BE2C (cell line): ENCODE data around the gene DYNLT5.

Experiments
- DNase-seq: peaks from one replicate; pipeline ENCODE4 v3.0.0-alpha.2; 2020
- H3K27me3 ChIP-seq: fragments of 250-450 bp; sonication (Bioruptor Pico); 2 replicates; pipeline ENCODE4 v1.5.1; 2020; ENCODE audit warnings: mild to moderate bottlenecking
- H3K36me3 ChIP-seq: fragments of 250-450 bp; sonication (Bioruptor Pico); 2 replicates; pipeline ENCODE4 v1.5.1; 2020; ENCODE audit warnings: mild to moderate bottlenecking
- H3K4me1 ChIP-seq: fragments of 250-450 bp; sonication (Bioruptor Pico); 2 replicates; pipeline ENCODE4 v1.5.1; 2020
- H3K4me3 ChIP-seq: 2 replicates; pipeline ENCODE4 v1.5.1; 2011; ENCODE audit warnings: low read depth, low read length
- H3K9me3 ChIP-seq: fragments of 250-450 bp; sonication (Bioruptor Pico); 2 replicates; pipeline ENCODE4 v1.5.1; 2020
- TF ChIP-seq, protein P1 (sequence below): IDR thresholded peaks from 2 replicates; pipeline ENCODE4 v1.5.1; 2012; ENCODE audit warnings: mild to moderate bottlenecking, low read depth, low read length

The DYNLT5 gene

DNA sequence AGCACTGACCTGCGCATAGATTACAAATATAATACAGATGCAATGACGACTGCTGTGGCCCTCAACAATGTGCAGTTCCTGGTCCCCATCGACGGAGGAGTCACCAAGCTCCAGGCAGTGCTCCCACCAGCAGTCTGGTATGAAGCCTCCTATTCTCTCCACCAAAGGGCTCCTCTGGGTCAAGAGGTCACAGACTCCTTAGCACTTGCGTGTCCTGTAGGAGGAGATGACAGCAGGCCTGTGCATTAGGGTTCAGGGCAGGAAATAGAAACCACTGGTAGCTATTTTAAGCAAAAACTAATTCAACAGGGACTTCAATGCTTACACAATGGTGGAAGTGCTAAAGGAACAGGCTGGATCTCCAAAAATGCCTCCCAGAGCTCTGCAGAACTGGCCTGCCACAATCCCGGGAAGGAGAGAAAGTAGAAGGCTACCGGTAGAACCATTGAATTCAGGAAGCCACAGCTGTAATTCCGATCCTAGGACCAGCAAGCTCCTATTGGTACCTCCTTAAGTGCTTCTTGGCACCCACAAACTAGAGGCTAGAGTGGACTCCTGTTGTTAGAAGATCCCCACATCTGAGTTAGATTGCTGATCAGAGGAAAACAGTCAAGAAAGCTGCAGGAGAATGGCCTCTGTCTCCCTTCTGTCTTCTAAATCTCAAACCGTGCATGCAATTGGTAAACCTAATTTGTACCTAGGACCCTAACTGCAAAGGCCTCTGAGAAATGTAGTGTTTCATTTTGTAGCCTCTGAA lies 12.7 kb upstream of the DYNLT5 start:
- no peak for DNase-seq
- no peaks in the 10 kb centered on the region for H3K27me3 ChIP-seq
- H3K9me3 ChIP-seq = no peaks in the 10 kb centered on the region
- TF ChIP-seq, protein P1, sequence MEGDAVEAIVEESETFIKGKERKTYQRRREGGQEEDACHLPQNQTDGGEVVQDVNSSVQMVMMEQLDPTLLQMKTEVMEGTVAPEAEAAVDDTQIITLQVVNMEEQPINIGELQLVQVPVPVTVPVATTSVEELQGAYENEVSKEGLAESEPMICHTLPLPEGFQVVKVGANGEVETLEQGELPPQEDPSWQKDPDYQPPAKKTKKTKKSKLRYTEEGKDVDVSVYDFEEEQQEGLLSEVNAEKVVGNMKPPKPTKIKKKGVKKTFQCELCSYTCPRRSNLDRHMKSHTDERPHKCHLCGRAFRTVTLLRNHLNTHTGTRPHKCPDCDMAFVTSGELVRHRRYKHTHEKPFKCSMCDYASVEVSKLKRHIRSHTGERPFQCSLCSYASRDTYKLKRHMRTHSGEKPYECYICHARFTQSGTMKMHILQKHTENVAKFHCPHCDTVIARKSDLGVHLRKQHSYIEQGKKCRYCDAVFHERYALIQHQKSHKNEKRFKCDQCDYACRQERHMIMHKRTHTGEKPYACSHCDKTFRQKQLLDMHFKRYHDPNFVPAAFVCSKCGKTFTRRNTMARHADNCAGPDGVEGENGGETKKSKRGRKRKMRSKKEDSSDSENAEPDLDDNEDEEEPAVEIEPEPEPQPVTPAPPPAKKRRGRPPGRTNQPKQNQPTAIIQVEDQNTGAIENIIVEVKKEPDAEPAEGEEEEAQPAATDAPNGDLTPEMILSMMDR = no peak
- no peaks in the 10 kb centered on the region for H3K36me3 ChIP-seq
- no peak overlapping the region for H3K4me3 ChIP-seq
- no peaks in the 10 kb centered on the region for H3K4me1 ChIP-seq

DNA sequence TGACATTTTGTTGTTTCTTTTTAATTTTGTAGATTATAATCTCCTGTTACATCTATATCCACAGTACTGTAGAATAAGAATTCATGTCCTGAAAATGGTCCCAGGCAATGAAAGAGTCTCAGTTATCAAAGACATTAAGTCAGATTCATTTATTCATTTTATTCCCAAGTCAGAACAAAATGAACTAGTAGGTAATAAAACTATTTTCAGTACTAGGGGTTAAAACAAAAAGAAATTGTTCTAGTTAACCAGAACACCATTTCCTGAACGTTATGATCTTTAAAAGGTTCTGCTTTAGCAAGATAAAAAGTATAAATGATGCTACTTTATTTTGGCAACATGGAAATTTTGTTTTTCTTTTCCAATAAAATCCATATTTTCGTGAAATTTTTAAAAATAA lies 6.8 kb upstream of the DYNLT5 start:
- TF ChIP-seq, protein P1 = no peak
- Histone ChIP-seq H3K9me3 (no peaks in the 10 kb centered on the region), H3K36me3 (no peaks in the 10 kb centered on the region), H3K4me3 (no peak overlapping the region), H3K27me3 (no peaks in the 10 kb centered on the region), H3K4me1 (no peaks in the 10 kb centered on the region)
- DNase-seq = no peak

DNA sequence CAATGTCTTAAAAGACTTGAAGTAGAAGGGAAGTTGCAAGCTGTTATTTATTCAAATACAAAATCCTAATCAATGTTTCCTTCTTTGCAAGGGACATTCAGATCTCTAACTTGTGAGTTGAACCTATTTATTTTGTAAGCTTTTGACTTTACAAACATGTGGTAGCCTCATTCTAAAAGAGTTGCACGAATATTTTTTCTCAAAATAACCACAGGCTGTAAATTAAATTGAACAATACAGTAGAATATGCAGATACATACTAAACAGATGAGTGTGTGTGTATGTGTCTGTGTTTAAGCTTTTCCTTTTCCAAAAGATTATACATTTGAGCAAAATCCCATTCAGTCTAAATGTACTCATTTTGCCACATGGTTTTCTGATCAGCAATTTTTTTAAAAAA lies 4.8 kb upstream of the DYNLT5 start:
- Histone ChIP-seq H3K9me3 (no peaks in the 10 kb centered on the region), H3K36me3 (no peaks in the 10 kb centered on the region), H3K27me3 (0 out of 2 replicates have a peak, but pooled peaks cover 4% of the 10 kb centered on the region), H3K4me3 (no peak overlapping the region), H3K4me1 (no peaks in the 10 kb centered on the region)
- TF ChIP-seq, protein P1 = no peak
- no peak for DNase-seq

- no peak for DNase-seq
- TF ChIP-seq, protein P1 = no peak
- Histone ChIP-seq H3K4me3 (no peak overlapping the region), H3K4me1 (no peaks in the 10 kb centered on the region), H3K9me3 (no peaks in the 10 kb centered on the region), H3K27me3 (0 out of 2 replicates have a peak, but pooled peaks cover 4% of the 10 kb centered on the region), H3K36me3 (no peaks in the 10 kb centered on the region)
These were observed 1.7 kb upstream of the DYNLT5 start for GRCh38 chr1:66750577-66750976.

- H3K27me3 ChIP-seq = 0 out of 2 replicates have a peak, but pooled peaks cover 4% of the 10 kb centered on the region
- TF ChIP-seq, protein P1 = no peak
These were observed 1.1 kb upstream of the DYNLT5 start for GRCh38 chr1:66751160-66751559.

DNA sequence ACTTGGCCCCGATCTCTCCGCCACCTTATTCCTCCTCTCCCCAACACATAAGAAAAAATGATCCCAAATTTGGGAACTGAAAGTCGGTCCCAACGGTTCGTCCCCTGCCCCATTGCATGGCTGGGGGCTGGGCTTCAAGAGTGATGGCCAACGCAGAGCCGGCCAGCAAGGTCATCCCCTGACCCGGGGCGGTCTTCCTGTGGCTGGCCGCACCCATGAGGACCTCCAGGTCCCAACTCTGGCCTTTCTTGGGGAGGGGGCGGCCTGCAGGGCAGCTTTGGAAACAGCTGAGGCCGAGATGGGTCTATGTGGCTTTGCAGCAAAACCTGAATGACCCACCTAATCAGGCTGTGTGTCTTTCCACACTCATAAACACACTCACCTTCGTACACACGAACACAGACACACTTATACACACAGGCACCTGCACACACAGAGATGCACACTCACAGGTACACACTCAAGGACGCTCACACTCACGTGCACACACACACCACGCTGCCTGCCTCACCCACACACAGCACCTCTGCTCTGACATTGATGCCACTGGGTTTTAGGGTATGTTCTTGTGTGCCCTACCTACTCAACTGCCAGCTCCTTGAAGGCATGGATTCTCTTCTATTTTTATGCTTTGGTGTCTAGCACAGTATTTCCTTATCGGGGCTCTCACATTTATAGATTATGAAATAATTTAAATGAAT lies 562 bp downstream of the DYNLT5 start:
- Histone ChIP-seq H3K4me1 (no peaks in the 10 kb centered on the region), H3K36me3 (no peaks in the 10 kb centered on the region), H3K9me3 (no peaks in the 10 kb centered on the region), H3K4me3 (peak overlapping the region; percentile 39), H3K27me3 (0 out of 2 replicates have a peak, but pooled peaks cover 4% of the 10 kb centered on the region)
- no peak for DNase-seq
- TF ChIP-seq, protein P1 = no peak

More at GRCh38 chr1:66751160-66751559, 1.1 kb upstream of the DYNLT5 start:
- H3K36me3 ChIP-seq = no peaks in the 10 kb centered on the region
- H3K9me3 ChIP-seq = no peaks in the 10 kb centered on the region
- no peak overlapping the region for H3K4me3 ChIP-seq
- no peaks in the 10 kb centered on the region for H3K4me1 ChIP-seq
- no peak for DNase-seq
